Measurements from ENCODE around the gene FANCD2.

DNA sequence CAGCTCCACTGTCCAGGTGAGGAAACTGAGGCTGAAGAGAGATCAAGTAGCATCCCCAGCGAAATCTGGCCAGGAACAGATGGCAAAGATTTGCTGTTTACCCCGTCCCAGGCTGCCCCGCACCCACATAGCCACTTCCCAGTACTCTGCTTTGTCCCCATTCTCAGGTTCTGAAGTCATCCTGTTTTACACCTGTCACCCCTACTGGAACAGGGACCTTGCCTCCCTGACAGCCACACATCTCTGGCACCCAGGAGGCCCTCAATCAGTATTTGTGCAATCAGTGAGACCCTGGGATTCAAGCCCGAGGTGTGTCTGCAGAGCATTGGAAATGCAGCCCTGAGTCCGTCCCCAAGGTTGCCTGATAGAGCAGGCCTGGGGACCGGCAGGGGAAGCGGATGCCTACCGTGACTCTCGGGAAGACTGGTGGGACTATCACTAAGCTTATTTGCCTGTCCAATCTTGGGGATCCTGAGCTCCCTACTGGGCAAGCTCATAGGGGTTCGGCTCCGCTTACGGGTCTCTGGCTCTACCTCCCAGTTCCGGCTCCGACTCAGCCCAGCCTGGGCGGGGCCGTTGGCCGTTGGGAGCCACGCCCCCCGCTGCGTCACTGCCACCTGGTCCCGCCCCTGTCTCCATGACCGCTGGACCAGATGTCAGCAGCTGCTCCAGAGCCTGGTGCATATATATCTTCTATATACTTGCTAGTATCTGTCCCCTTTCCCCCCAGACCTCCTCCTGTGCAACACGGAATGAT, 17.5 kb upstream of the FANCD2 start:
- TF ChIP-seq, protein P1, sequence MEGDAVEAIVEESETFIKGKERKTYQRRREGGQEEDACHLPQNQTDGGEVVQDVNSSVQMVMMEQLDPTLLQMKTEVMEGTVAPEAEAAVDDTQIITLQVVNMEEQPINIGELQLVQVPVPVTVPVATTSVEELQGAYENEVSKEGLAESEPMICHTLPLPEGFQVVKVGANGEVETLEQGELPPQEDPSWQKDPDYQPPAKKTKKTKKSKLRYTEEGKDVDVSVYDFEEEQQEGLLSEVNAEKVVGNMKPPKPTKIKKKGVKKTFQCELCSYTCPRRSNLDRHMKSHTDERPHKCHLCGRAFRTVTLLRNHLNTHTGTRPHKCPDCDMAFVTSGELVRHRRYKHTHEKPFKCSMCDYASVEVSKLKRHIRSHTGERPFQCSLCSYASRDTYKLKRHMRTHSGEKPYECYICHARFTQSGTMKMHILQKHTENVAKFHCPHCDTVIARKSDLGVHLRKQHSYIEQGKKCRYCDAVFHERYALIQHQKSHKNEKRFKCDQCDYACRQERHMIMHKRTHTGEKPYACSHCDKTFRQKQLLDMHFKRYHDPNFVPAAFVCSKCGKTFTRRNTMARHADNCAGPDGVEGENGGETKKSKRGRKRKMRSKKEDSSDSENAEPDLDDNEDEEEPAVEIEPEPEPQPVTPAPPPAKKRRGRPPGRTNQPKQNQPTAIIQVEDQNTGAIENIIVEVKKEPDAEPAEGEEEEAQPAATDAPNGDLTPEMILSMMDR (IDR thresholded peaks at IDR 0.05; ENCODE audit: low read length) = no peak
- TF ChIP-seq EZH2phosphoT487 (IDR thresholded peaks at IDR 0.05; ENCODE audit: low read length) = no peak

All from MM.1S (cell line).